Liver (tissue), 3 donors: ENCODE results near the gene FAM193A.

Experiments
- EGR1 ChIP-seq, 2 donors: IDR thresholded peaks; 2 replicates each; pipeline ENCODE4 v1.6.1; 2016 to 2018; ENCODE audit warnings: antibody characterized with exemption in 2 of 2, low read depth in 2 of 2
- FOXA2 ChIP-seq: IDR thresholded peaks from 2 replicates; pipeline ENCODE4 v1.6.1; 2016; ENCODE audit warnings: antibody characterized with exemption
- GABPA ChIP-seq, 2 donors: IDR thresholded peaks in 1 of 2; conservative IDR thresholded peaks in 1 of 2; 2 replicates each; pipeline ENCODE4 v1.6.1; 2016; ENCODE audit warnings: antibody characterized with exemption in 2 of 2, mild to moderate bottlenecking in 1 of 2, moderate library complexity in 1 of 2
- JUND ChIP-seq, 2 donors: IDR thresholded peaks; 2 replicates each; pipeline ENCODE4 v1.6.1; 2016; ENCODE audit warnings: antibody characterized with exemption in 2 of 2
- RAD21 ChIP-seq, 2 donors: IDR thresholded peaks; 2 replicates each; pipeline ENCODE4 v1.6.1; 2016; ENCODE audit warnings: antibody characterized with exemption in 2 of 2, mild to moderate bottlenecking in 2 of 2
- RXRA ChIP-seq, 2 donors: IDR thresholded peaks; 2 replicates each; pipeline ENCODE4 v1.6.1; 2017 to 2018; ENCODE audit warnings: antibody characterized with exemption in 2 of 2, mild to moderate bottlenecking in 1 of 2
- SP1 ChIP-seq: IDR thresholded peaks from 2 replicates; pipeline ENCODE4 v1.6.1; 2018; ENCODE audit warnings: antibody characterized with exemption, mild to moderate bottlenecking
- TAF1 ChIP-seq: conservative IDR thresholded peaks from 2 replicates; pipeline ENCODE4 v1.6.1; 2016; ENCODE audit warnings: antibody characterized with exemption, mild to moderate bottlenecking
- YY1 ChIP-seq: IDR thresholded peaks from 2 replicates; pipeline ENCODE4 v1.6.1; 2016; ENCODE audit warnings: antibody characterized with exemption, mild to moderate bottlenecking
- TF ChIP-seq, protein P1 (sequence below): fragments of 150-350 bp; IDR thresholded peaks from 2 replicates; pipeline ENCODE4 v1.5.1; 2017; ENCODE audit warnings: improper control_type of control experiment, low read depth, low read length; ENCODE audit not compliant: missing input control
- TF ChIP-seq, protein P2 (sequence below): IDR thresholded peaks from 2 replicates; pipeline ENCODE4 v1.6.1; 2016; ENCODE audit warnings: antibody characterized with exemption
- TF ChIP-seq, protein P3 (sequence below): IDR thresholded peaks from 2 replicates; pipeline ENCODE4 v1.6.1; 2016; ENCODE audit warnings: antibody characterized with exemption
- TF ChIP-seq, protein P4 (sequence below): IDR thresholded peaks from 2 replicates; pipeline ENCODE4 v1.6.1; 2016; ENCODE audit warnings: antibody characterized with exemption, mild to moderate bottlenecking
- donor health status: healthy.
- donor health status: healthy.

DNA sequence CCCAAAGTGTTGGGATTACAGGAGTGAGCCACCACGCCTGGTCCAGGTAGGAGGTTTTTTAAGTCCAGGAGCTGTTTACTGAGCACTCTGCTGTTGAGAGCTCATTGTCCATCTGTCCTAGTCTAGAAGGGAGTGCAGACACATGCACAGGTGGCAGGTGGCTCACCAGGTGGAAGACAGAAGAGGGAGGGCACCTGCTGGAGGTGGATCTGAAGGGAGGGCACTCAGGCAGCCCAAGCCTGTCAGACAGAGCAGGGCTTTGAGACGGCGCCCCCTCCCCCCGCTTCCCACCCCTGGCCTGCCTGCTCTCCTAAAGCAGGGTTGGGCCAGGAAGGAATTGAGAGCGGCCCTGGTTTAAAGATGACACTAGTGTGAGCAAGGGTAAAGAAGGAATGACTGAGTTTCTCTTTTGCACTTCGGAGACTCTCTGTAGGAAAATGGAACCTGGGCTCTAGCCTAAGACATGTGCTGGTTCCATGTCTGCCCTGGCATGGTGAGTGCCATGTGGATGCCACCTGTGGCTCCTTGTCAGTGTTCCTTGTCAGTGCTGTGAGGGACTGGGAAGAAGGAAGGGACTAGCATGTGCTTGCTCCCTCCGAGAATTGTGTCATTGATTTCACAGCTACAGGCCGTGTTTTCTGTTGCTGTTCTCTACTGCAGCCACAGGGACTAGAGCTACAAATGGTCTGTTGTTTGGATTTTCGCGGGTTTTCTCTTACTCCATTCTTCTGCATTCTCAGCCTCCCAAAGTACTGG, 111.1 kb downstream of the FAM193A start:
- TF ChIP-seq, protein P1, sequence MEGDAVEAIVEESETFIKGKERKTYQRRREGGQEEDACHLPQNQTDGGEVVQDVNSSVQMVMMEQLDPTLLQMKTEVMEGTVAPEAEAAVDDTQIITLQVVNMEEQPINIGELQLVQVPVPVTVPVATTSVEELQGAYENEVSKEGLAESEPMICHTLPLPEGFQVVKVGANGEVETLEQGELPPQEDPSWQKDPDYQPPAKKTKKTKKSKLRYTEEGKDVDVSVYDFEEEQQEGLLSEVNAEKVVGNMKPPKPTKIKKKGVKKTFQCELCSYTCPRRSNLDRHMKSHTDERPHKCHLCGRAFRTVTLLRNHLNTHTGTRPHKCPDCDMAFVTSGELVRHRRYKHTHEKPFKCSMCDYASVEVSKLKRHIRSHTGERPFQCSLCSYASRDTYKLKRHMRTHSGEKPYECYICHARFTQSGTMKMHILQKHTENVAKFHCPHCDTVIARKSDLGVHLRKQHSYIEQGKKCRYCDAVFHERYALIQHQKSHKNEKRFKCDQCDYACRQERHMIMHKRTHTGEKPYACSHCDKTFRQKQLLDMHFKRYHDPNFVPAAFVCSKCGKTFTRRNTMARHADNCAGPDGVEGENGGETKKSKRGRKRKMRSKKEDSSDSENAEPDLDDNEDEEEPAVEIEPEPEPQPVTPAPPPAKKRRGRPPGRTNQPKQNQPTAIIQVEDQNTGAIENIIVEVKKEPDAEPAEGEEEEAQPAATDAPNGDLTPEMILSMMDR: no peak
- TF ChIP-seq RAD21 (IDR thresholded peaks at IDR 0.05) (no peak), EGR1 (IDR thresholded peaks at IDR 0.05; ENCODE audit: low read depth in 2 of 2) (no peak), GABPA (IDR thresholded peaks at IDR 0.05 in 1 of 2, conservative IDR thresholded peaks at IDR 0.05 in 1 of 2) (no peak), YY1 (no peak), JUND (IDR thresholded peaks at IDR 0.05) (no peak), SP1 (no peak), TAF1 (no peak), FOXA2 (no peak), RXRA (IDR thresholded peaks at IDR 0.05) (no peak)
- TF ChIP-seq, protein P2, sequence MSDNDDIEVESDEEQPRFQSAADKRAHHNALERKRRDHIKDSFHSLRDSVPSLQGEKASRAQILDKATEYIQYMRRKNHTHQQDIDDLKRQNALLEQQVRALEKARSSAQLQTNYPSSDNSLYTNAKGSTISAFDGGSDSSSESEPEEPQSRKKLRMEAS: no peak
- TF ChIP-seq, protein P3, sequence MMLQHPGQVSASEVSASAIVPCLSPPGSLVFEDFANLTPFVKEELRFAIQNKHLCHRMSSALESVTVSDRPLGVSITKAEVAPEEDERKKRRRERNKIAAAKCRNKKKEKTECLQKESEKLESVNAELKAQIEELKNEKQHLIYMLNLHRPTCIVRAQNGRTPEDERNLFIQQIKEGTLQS: no peak
- TF ChIP-seq, protein P4, sequence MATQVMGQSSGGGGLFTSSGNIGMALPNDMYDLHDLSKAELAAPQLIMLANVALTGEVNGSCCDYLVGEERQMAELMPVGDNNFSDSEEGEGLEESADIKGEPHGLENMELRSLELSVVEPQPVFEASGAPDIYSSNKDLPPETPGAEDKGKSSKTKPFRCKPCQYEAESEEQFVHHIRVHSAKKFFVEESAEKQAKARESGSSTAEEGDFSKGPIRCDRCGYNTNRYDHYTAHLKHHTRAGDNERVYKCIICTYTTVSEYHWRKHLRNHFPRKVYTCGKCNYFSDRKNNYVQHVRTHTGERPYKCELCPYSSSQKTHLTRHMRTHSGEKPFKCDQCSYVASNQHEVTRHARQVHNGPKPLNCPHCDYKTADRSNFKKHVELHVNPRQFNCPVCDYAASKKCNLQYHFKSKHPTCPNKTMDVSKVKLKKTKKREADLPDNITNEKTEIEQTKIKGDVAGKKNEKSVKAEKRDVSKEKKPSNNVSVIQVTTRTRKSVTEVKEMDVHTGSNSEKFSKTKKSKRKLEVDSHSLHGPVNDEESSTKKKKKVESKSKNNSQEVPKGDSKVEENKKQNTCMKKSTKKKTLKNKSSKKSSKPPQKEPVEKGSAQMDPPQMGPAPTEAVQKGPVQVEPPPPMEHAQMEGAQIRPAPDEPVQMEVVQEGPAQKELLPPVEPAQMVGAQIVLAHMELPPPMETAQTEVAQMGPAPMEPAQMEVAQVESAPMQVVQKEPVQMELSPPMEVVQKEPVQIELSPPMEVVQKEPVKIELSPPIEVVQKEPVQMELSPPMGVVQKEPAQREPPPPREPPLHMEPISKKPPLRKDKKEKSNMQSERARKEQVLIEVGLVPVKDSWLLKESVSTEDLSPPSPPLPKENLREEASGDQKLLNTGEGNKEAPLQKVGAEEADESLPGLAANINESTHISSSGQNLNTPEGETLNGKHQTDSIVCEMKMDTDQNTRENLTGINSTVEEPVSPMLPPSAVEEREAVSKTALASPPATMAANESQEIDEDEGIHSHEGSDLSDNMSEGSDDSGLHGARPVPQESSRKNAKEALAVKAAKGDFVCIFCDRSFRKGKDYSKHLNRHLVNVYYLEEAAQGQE: no peak
